Skeletal muscle tissue (tissue), 4 donors: Measurements from ENCODE around the gene IL10. TPM values are rescaled to one million over a fixed set of nuclear protein-coding genes. Genes with fewer than 3 reads are reported as not detected.
"Not testable (repeated sequence)": the region's sequence is repeated elsewhere in the genome, so short reads cannot be mapped to it uniquely, and the experiment has no call there.

Experiments
- H3K27ac ChIP-seq: one replicate; pipeline ENCODE4 v1.7.0; 2013; ENCODE audit warnings: mild to moderate bottlenecking, low read depth, low read length, inconsistent platforms
- H3K27me3 ChIP-seq, 3 donors: one replicate each; pipeline ENCODE4 v1.7.0; 2013; ENCODE audit warnings: low read length in 3 of 3; ENCODE audit not compliant: control insufficient read depth in 3 of 3, insufficient read depth in 3 of 3
- H3K36me3 ChIP-seq, 3 donors: one replicate each; pipeline ENCODE4 v1.7.0; 2013; ENCODE audit warnings: low read length in 3 of 3; ENCODE audit not compliant: control insufficient read depth in 3 of 3, insufficient read depth in 3 of 3
- H3K4me1 ChIP-seq, 3 donors: one replicate each; pipeline ENCODE4 v1.7.0; 2013; ENCODE audit warnings: low read length in 3 of 3, mild to moderate bottlenecking in 3 of 3; ENCODE audit not compliant: control insufficient read depth in 3 of 3, insufficient read depth in 3 of 3
- H3K4me3 ChIP-seq, 3 donors: one replicate each; pipeline ENCODE4 v1.7.0; 2013; ENCODE audit warnings: low read length in 3 of 3
- H3K9ac ChIP-seq, 3 donors: one replicate each; pipeline ENCODE4 v1.7.0; 2013; ENCODE audit warnings: low read length in 3 of 3, mild to moderate bottlenecking in 3 of 3, moderate library complexity in 2 of 3, low read depth in 1 of 3
- H3K9me3 ChIP-seq, 3 donors: one replicate each; pipeline ENCODE4 v1.7.0; 2013; ENCODE audit warnings: low read length in 3 of 3; ENCODE audit not compliant: control insufficient read depth in 3 of 3
- total RNA-seq: library from RNA; depleted of rRNA; stranded (reverse); fragments of >200 nt; gene quantifications from one replicate; pipeline ENCODE4 v1.2.3, GENCODE V29; 2014
- donor health status: Osteomylitis.

IL10 gene
- total RNA-seq, 1 donor from 2014 or later: 1.6 TPM

- no peaks in the 10 kb centered on the region for H3K36me3 ChIP-seq
- no peaks in the 10 kb centered on the region for H3K4me1 ChIP-seq
- no peak overlapping the region for H3K27ac ChIP-seq
- H3K4me3 ChIP-seq: no peak overlapping the region
- H3K9me3 ChIP-seq: no peaks in the 10 kb centered on the region
- no peaks in the 10 kb centered on the region for H3K27me3 ChIP-seq
- no peak overlapping the region for H3K9ac ChIP-seq
These were observed 11.2 kb upstream of the IL10 start for GRCh38 chr1:206783506-206783905.

GRCh38 chr1:206782448-206782847, 10.2 kb upstream of the IL10 start:
- Histone ChIP-seq H3K27ac (no peak overlapping the region), H3K9ac (no peak overlapping the region), H3K36me3 (no peaks in the 10 kb centered on the region), H3K4me3 (no peak overlapping the region), H3K9me3 (no peaks in the 10 kb centered on the region), H3K4me1 (no peaks in the 10 kb centered on the region), H3K27me3 (peaks cover 0 to 3% (median 0%) of the 10 kb centered on the region in 3 donors)

- no peak overlapping the region for H3K9ac ChIP-seq
- no peaks in the 10 kb centered on the region for H3K9me3 ChIP-seq
- H3K27ac ChIP-seq: no peak overlapping the region
- H3K27me3 ChIP-seq: peaks cover 0 to 5% (median 4%) of the 10 kb centered on the region in 3 donors
- no peaks in the 10 kb centered on the region for H3K4me1 ChIP-seq
- no peaks in the 10 kb centered on the region for H3K36me3 ChIP-seq
- H3K4me3 ChIP-seq: no peak overlapping the region
These were observed 7.3 kb upstream of the IL10 start for GRCh38 chr1:206779638-206780037.

- peaks cover 0 to 10% (median 5%) of the 10 kb centered on the region in 3 donors for H3K27me3 ChIP-seq
- not testable (repeated sequence) for H3K4me3 ChIP-seq, H3K4me1 ChIP-seq, H3K9ac ChIP-seq, H3K27ac ChIP-seq, H3K36me3 ChIP-seq, H3K9me3 ChIP-seq
These were observed 6.6 kb upstream of the IL10 start for GRCh38 chr1:206778911-206779310.

GRCh38 chr1:206778031-206778430, 5.7 kb upstream of the IL10 start:
- Histone ChIP-seq H3K36me3 (no peaks in the 10 kb centered on the region), H3K27ac (no peak overlapping the region), H3K9ac (no peak overlapping the region), H3K4me3 (no peak overlapping the region), H3K4me1 (no peaks in the 10 kb centered on the region), H3K27me3 (peaks cover 0 to 14% (median 9%) of the 10 kb centered on the region in 3 donors), H3K9me3 (no peaks in the 10 kb centered on the region)

GRCh38 chr1:206776229-206776628, 3.9 kb upstream of the IL10 start:
- Histone ChIP-seq H3K9me3 (no peaks in the 10 kb centered on the region), H3K4me1 (no peaks in the 10 kb centered on the region), H3K27me3 (peaks cover 0 to 14% (median 9%) of the 10 kb centered on the region in 3 donors), H3K9ac (no peak overlapping the region), H3K4me3 (no peak overlapping the region), H3K36me3 (no peaks in the 10 kb centered on the region), H3K27ac (no peak overlapping the region)

GRCh38 chr1:206774093-206774492, 1.8 kb upstream of the IL10 start:
- Histone ChIP-seq H3K4me3 (no peak overlapping the region), H3K9ac (no peak overlapping the region), H3K27me3 (peaks cover 0 to 14% (median 9%) of the 10 kb centered on the region in 3 donors), H3K4me1 (no peaks in the 10 kb centered on the region), H3K36me3 (no peaks in the 10 kb centered on the region), H3K27ac (no peak overlapping the region), H3K9me3 (no peaks in the 10 kb centered on the region)

GRCh38 chr1:206771338-206771692, 979 bp downstream of the IL10 start:
- Histone ChIP-seq H3K4me1 (no peaks in the 10 kb centered on the region), H3K27me3 (peaks cover 0 to 11% (median 9%) of the 10 kb centered on the region in 3 donors), H3K4me3 (no peak overlapping the region), H3K9me3 (no peaks in the 10 kb centered on the region), H3K27ac (peak overlapping the region; percentile 19), H3K36me3 (no peaks in the 10 kb centered on the region), H3K9ac (no peak overlapping the region)

- no peaks in the 10 kb centered on the region for H3K9me3 ChIP-seq
- H3K4me1 ChIP-seq: no peaks in the 10 kb centered on the region
- no peaks in the 10 kb centered on the region for H3K36me3 ChIP-seq
- no peak within 1 kb of the TSS for H3K4me3 ChIP-seq
- peak within 1 kb of the TSS; percentile 19 for H3K27ac ChIP-seq
- H3K27me3 ChIP-seq: peaks cover 0 to 11% (median 5%) of the 10 kb centered on the region in 3 donors
- H3K9ac ChIP-seq: peak within 1 kb of the TSS in 1 of 3 donors; percentile 8
These were observed 1.6 kb downstream of the IL10 start, which contains the start of gene IL19 for GRCh38 chr1:206770531-206771337. Gene IL19, plus strand, starts transcription at chr1:206770773. Its CDS starts 65,890 bp downstream, at chr1:206836663.

GRCh38 chr1:206769304-206769731, 3.0 kb downstream of the IL10 start:
- Histone ChIP-seq H3K4me3 (no peak overlapping the region), H3K36me3 (no peaks in the 10 kb centered on the region), H3K27ac (no peak overlapping the region), H3K4me1 (no peaks in the 10 kb centered on the region), H3K27me3 (peaks cover 0 to 8% (median 5%) of the 10 kb centered on the region in 3 donors), H3K9ac (no peak overlapping the region), H3K9me3 (no peaks in the 10 kb centered on the region)
